ENCODE measurements around the gene HMGN1.

DNA sequence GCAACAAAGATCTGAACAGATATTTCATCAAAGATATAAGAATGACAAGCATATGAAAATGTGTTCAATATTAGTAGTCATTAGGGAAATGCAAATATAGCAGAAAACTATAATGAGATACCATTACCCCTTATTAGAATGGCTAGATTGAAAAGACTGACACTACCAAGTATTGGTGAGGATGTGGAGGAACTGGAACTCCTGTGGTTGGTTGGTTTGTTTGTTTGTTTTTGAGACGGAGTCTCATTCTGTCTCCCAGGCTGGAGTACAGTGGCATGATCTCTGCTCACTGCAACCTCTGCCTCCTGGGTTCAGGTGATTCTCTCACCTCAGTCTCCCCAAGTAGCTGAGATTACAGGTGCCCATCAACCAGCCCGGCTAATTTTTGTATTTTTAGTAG lies 18.9 kb upstream of the HMGN1 start:
- TF ChIP-seq, protein P1, sequence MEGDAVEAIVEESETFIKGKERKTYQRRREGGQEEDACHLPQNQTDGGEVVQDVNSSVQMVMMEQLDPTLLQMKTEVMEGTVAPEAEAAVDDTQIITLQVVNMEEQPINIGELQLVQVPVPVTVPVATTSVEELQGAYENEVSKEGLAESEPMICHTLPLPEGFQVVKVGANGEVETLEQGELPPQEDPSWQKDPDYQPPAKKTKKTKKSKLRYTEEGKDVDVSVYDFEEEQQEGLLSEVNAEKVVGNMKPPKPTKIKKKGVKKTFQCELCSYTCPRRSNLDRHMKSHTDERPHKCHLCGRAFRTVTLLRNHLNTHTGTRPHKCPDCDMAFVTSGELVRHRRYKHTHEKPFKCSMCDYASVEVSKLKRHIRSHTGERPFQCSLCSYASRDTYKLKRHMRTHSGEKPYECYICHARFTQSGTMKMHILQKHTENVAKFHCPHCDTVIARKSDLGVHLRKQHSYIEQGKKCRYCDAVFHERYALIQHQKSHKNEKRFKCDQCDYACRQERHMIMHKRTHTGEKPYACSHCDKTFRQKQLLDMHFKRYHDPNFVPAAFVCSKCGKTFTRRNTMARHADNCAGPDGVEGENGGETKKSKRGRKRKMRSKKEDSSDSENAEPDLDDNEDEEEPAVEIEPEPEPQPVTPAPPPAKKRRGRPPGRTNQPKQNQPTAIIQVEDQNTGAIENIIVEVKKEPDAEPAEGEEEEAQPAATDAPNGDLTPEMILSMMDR (conservative IDR thresholded peaks at IDR 0.05; ENCODE audit: low read length), result no peak
- no peak for TF ChIP-seq EZH2phosphoT487 (IDR thresholded peaks at IDR 0.05; ENCODE audit: borderline replicate concordance)

Data from Loucy (cell line).